DMS114 treated with DMSO at 0.1 percent for 48 hours (cell line): Measurements from ENCODE around the gene FAM131A.
"Not testable (repeated sequence)": the region's sequence is repeated elsewhere in the genome, so short reads cannot be mapped to it uniquely, and the experiment has no call there.

Experiments used
- DNase-seq: peaks from one replicate; lab custom pipeline; 2025; ENCODE audit not compliant: unreplicated experiment; lab: John Stamatoyannopoulos, UW

The FAM131A gene

DNA sequence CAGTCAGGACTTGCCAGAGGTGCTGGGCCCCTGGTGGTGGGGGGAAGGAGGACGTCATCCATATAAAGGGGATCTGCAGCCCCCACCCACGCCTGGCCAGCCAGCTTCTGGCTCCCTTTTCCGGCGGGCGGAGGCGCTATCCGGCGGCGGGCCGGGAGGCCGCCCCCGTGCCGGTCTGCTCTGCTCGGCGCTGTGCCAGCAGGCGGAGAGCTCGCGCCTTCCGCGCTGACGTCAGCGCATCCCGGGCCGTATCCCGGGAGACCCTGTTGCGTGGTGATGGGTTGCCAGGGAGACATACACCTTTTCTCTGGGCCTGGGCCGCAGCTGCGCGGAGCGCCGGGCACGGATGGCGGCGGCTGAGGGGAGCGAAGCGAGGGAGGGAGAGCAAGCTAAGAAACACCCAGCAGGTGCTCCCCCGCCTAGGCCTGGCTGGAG, 1.1 kb downstream of the FAM131A start:
- no peak for DNase-seq

DNA sequence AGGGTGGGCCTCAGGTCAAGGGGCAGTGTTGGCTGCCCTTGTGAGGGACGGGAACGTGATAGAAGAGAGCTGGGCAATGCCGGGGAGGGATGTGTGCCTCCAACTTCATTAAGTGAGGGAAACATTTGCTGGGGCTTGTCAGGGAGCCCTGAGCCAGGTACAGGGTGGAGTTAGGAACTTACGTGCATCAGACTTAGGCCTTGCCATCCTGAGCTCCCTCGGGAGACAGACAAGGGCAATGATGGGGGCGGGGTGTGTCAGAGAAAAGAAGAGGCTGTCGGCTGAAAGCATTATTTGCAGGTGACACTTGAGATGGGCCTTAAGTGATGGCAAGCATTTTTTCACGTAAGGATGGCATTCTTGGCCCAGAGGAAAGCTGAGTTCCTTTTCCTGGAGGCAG, 1.6 kb downstream of the FAM131A start:
- DNase-seq, result no peak

DNA sequence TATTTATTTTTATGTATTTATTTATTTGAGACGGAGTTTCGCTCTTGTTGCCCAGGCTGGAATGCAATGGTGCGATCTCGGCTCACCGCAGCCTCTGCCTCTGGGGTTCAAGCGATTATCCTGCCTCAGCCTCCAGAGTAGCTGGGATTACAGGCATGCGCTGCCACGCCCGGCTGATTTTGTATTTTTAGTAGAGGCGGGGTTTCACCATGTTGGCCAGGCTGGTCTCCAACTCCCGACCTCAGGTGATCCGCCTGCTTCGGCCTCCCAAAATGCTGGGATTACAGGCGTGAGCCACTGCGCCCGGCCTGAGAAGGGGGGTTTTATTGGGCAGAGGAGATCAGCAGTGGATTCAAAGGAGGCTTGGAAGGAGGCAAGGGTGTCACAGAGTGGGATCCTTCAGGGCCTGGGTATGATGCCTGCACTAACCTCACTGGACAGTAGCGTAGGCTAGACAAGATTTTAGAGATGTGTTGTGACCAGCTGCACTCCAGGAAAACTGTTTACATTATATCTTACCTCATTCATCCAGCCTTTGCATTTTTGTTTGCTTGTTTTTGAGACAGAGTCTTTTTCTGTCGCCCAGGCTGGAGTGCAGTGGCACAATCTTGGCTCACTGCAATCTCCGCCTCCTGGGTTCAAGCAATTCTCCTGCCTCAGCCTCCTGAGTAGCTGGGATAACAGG, 2.2 kb downstream of the FAM131A start:
- DNase-seq, result not testable (repeated sequence)

DNA sequence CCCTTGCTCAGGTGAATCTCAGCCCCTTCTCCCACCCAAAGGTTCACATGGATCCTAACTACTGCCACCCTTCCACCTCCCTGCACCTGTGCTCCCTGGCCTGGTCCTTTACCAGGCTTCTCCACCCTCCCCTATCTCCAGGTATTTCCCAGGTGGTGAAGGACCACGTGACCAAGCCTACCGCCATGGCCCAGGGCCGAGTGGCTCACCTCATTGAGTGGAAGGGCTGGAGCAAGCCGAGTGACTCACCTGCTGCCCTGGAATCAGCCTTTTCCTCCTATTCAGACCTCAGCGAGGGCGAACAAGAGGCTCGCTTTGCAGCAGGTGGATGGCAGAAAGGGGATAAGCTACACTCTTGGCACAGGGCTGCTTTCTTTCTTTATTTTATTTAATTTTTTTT, 4.5 kb downstream of the FAM131A start:
- no peak for DNase-seq

DNA sequence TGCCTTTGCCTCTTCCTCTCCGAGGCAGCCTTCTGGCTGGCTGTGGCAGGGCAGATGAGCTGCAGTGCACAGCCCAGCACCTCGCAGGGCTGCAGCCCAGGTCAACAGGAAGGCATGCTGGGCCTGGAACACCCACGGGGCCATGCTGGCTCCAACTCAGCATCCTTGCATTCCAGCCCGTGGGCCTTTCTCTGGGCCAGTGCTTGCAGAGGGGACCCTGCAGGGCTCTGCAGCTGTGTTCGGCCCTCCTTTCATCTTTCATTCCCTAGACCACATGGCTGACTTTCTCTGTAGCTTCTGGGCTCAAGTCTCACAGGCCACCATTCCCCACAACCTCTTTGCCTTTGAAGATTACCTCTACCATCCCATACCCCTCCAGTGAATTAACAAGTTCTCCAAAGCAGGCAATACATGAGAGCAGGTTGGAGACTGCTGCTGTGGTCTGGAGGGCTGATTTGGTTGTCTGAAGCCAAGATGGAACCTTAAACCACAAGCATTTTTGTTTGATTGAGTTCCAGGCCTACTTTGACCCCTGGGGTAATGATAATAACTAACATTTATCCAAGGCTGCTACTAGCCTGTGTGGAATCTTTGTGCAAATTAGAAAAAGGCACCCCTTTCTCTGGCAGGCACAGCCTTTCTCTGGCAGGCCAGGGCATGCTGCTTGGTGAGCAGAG, 5.9 kb downstream of the FAM131A start:
- no peak for DNase-seq

DNA sequence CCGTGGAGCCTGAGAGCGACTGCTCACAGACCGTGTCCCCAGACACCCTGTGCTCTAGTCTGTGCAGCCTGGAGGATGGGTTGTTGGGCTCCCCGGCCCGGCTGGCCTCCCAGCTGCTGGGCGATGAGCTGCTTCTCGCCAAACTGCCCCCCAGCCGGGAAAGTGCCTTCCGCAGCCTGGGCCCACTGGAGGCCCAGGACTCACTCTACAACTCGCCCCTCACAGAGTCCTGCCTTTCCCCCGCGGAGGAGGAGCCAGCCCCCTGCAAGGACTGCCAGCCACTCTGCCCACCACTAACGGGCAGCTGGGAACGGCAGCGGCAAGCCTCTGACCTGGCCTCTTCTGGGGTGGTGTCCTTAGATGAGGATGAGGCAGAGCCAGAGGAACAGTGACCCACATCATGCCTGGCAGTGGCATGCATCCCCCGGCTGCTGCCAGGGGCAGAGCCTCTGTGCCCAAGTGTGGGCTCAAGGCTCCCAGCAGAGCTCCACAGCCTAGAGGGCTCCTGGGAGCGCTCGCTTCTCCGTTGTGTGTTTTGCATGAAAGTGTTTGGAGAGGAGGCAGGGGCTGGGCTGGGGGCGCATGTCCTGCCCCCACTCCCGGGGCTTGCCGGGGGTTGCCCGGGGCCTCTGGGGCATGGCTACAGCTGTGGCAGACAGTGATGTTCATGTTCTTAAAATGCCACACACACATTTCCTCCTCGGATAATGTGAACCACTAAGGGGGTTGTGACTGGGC, 7.3 kb downstream of the FAM131A start:
- no peak for DNase-seq

DNA sequence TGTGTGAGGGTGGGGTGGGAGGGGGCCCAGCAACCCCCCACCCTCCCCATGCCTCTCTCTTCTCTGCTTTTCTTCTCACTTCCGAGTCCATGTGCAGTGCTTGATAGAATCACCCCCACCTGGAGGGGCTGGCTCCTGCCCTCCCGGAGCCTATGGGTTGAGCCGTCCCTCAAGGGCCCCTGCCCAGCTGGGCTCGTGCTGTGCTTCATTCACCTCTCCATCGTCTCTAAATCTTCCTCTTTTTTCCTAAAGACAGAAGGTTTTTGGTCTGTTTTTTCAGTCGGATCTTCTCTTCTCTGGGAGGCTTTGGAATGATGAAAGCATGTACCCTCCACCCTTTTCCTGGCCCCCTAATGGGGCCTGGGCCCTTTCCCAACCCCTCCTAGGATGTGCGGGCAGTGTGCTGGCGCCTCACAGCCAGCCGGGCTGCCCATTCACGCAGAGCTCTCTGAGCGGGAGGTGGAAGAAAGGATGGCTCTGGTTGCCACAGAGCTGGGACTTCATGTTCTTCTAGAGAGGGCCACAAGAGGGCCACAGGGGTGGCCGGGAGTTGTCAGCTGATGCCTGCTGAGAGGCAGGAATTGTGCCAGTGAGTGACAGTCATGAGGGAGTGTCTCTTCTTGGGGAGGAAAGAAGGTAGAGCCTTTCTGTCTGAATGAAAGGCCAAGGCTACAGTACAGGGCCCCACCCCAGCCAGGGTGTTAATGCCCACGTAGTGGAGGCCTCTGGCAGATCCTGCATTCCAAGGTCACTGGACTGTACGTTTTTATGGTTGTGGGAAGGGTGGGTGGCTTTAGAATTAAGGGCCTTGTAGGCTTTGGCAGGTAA, 8.1 kb downstream of the FAM131A start:
- peak; percentile 66 for DNase-seq

DNA sequence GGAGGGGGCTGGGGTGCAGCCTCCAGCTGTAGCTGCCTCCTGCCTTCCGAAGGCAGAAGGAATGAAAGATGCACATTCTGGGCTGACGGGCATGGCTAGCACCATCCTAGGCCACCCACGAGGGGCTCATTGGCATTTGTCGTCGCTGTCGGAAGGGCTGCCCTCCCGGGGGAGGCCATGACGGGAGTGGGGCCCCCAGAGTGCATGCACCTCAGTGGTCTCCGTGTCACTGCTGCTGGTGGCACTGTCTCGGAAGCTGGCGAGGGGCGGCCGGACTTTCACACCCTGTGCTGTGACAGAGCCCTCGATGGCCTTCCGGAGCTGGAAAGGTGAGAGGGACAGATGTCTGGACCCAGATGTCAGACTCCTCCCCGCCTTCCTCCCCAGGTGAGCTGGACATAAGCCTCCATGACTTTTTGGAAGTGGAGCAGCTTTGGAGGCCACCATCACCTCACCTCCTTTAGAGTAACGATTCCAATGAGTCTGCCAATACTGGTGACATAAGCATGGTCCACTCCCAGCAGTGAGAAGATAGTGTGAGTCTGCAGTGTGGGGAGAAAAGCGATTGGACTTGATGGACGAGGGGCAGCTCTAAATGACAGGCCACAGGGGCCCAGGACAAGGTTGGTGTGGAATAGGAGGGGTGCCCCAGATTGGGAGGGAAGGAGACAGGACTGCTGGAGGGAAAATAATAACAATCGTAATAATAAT, 9.2 kb downstream of the FAM131A start:
- no peak for DNase-seq

DNA sequence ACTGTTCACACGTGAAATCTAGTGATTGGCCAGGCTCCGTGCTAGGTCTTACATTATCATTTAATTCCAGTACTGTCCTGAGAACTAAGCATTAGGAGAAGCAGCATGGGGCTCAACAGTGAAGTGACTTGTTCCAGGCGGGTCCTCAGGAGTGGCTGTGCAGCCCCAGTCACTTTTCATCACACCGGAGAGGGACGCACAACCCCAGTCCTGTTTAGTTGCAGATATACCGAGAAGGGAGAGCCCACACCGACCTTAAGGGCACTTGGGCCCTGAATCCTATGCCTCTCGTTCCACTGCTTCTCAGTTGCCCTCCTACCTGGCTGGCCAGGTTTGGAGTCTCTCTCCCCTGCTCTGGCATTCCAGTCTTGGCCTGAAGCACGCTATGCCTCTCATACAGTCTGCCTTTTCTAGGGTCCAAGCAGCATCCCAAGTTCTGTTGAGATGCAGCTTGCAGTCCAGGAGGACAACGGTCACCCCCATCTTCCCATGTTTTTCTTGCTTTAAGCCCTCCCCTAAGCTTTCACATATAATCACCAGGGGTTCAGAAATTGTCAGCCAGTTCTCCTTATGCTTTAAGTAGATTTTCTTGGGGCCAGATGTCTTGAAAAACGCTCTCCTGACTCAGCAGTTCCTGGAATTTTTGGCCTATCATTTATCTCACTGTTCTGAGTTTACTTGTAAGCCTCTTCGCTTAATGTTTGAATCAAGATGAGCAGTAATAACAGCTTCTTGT, 10.1 kb downstream of the FAM131A start:
- DNase-seq, result no peak

DNA sequence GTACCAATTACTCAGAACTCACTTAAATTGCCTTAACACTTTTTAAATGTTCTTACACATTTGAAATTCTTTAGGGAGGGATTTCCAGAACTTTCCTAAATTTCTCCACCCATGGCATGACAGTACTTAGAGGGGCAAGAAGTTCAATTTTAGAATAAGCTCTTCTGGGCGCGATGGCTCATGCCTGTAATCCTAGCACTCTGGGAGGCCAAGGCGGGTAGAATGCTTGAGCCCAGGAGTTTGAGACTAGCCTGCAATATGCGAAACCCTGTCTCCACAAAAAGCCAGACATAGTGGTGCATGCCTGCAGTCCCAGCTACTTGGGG, 10.6 kb downstream of the FAM131A start:
- no peak for DNase-seq

DNA sequence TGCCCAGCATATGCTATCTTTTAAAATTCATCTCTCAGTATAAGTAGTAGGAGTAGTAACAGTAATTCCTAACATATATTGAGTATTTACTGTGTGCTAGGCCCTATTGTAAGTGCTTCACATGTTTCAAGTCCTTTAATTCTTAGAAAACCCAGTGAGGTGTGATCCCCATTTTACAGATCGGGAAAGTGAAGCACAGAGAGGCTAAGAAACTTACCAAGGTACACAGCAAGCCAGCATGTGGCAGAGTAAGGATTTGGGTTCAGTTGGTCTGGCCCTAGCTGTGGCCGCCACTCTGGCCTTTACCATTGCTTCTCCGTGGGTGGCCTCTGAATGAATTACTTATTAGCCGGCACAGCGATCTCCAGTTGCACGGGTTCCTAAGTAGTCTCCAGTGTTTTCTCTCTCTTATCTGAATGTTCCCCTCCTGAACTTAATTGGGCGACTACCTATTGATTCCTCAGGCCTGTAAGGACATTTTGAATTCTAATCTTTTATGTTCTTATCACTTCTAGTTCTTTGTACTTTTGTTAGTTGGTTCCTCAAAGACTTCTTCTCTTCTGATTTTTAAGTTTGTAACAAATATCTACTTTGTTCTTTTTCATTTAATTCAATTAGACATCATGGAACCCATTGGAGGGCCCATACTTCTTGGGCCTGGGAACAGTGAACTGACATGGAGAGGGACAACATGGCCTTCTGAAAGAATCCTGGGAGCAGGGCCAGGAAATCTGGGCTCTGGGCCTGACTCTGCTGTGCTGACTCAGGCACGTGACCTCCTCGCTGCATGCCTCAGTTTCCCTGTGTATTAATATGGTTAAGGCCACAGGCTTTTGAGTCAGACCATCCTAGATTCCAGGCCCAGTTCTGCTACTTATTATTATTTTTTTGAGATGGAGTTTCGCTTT, 12.4 kb downstream of the FAM131A start:
- no peak for DNase-seq

DNA sequence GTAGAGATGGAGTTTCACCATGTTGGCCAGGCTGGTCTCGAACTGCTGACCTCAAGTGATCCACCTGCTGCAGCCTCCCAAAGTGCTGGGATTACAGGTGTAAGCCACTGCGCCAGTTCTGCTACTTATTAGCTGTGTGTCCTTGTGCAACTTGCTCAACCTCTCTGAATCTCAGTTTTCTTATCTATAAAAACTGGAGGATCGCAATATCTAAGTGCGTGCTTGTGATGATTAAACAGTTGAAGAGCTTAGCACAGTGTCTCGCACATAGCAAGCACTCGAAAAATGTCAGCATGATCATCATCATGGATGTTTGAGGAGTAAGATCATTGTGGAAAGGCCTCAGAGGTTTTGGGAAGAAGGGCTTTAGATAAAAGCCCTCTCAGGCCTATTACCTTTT, 13.2 kb downstream of the FAM131A start:
- no peak for DNase-seq

DNA sequence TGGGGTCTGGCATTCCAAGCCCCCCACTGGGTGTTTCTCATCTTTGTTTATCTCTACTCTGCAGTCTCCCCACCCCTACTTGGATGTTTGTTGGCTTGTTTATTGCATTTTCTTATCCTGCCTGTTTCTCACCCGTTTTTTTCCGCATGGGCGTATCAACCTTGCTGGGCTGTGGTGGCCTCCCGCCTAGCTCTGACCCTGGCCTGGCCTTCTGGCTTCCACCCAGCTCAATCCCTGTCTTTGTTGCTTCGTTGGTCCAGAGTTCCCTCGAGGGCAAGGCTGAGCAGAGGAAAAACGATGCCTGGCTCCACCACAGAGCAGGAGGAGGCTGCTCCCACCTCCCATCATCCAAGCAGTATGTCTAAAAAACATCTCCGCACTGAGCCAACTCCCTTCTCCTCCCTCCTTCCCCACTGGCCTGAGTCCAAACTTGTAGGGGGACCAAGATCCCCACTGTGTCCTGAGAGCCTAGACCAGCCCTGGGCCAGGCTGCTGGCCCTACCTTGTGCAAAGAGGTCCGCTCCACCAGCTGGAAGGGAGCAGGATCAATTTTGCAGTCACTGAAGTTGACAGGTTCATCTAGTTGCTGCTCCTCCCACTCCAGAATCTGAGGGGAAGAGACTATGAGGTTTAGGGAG, 14.2 kb downstream of the FAM131A start:
- DNase-seq, result no peak

DNA sequence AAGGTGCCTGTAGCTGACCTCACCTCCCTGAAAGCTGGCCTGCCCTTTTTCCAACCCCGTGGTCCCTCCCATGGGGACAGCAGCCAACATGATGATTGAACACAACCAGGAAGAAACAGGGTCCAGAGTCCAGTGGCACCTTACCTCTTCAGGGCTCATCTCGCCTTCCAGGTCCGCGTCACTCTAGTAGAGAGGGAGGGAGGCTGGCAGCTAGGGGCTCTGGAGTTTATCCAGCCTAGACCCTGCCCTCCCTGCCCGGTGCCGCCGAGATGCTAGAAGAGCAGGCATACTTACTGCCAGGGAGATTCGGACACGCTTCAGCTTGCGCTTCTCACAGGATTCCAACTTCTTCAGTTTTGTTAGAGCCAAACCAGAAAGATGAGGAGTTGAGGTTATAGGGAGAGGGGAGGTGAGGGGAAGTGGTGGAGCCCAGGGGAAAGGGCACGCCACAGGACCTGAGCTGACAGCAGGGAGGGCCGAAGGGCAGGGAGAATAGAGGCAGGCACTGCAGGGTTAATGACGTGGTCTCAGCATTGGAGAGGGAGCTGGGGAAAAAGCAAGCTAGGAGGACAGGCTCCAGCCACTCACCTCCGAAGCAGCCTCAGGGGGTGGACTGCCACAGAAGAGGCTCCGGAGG, 14.9 kb downstream of the FAM131A start:
- DNase-seq, result no peak

DNA sequence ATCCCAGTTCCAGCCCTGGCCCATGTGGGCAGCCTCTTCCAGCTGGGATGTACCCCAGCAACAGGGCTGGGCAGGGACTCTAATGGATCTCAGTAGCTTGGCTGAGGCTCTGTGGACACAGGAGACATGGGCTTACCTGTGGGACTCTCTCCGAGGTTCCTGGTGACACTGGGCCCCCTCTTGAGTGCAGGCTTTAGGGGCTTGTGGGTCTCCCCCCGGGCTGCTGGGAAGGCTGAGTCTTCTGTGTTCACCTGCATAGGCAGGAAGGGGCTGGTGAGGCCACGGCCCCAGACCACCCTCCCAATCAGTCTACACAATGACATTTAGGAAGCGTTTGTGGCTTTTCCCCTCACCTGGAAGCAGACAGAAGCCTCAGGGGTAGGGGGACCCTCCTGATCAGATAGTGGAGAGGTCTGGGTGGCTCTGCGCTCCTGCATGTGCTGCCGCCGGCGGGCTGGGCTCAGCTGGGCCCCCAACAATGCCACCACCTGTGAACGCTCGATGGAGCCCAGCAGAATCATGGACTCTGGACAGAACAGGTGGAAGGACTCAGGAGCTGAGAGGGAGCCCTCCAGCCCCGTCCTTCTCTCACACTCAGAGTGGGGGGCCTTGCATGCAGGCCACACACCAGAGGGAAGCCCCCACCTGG, 15.6 kb downstream of the FAM131A start:
- DNase-seq, result no peak

DNA sequence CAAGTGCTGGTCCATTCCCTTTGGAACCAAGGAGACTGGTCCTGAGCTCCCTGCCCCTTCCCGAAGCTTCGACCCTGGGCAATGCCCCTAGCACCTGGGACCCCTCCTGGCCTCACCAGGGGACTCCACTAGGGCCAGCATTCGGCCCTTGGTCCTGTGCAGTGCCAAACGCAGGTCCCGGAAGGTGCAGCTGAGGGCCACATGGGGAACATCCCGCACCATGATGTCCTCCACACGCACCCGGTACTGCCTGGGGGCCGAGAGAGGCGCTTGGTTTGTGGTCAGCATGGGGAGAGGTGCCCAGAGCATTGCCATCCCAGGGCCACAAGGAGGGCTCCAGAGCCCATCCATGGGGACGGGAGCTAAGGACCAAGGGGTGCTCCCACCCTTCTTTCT, 16.1 kb downstream of the FAM131A start:
- no peak for DNase-seq

DNA sequence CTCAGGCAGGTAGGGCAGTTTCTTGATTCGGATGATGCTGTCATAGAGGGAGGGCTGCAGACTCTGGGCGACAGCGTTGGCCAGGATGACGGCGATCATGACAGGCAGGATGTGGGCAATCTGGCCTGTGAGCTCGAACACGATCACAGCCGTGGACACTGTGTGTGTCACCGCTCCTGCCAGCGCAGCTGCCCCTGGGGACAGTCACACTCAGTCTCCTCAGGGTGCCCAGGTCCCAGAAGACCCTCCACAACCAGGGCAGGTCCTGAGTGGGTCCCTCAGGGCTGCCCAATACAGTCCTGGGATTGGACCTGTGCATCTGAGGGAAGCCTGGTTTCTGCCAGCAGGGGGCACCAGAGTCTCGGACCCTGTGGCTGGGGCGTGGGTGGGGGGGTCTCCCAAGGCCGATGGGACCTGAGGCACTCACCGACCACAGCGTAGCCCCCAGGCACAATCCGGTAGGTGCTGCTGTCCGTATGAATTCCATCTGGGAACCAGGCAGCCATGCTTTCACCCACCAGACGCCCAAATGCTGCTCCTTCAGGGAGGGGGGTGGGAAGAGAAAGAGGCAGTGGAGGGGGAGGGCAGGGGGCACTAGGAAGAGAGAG, 16.8 kb downstream of the FAM131A start:
- no peak for DNase-seq
